Astrocyte of the cerebellum (primary cell): ENCODE measurements around the gene DALRD3.

ENCODE experiments used
- DNase-seq: peaks from one replicate; pipeline ENCODE4 v3.0.0-alpha.2; 2011; ENCODE audit warnings: low read depth
- H3K4me3 ChIP-seq: 2 replicates; pipeline ENCODE4 v1.5.1; 2011; ENCODE audit warnings: mild to moderate bottlenecking, low read depth, low read length, moderate library complexity
- CTCF ChIP-seq: IDR thresholded peaks from 2 replicates; pipeline ENCODE4 v1.5.1; 2012; ENCODE audit warnings: low read length, low read depth, moderate library complexity, mild to moderate bottlenecking; ENCODE audit errors: missing control alignments
- in situ Hi-C: cut with HindIII; loops from 2 replicates; pipeline ENCODE4 v1.10.0; 2017; ENCODE audit warnings: low sequenced_read_pairs

DALRD3 gene

GRCh38 chr3:48989796-48990635 is 28.4 kb downstream of the DALRD3 start, which contains the start of gene P4HTM:
Gene P4HTM (plus strand): TSS chr3:48990241. CDS start chr3:48990257, 16 bp downstream.
- in situ Hi-C loops, result no loop called here
- peak; percentile 87 for DNase-seq
- peak; percentile 52 for TF ChIP-seq CTCF
- H3K4me3 ChIP-seq, result peak within 1 kb of the TSS; percentile 78

GRCh38 chr3:48989126-48989795 is 29.1 kb downstream of the DALRD3 start:
- TF ChIP-seq CTCF, result no peak
- H3K4me3 ChIP-seq, result peak overlapping the region; percentile 78
- no peak for DNase-seq
- in situ Hi-C loops, result no loop called here

- in situ Hi-C loops, result no loop called here
- no peak for TF ChIP-seq CTCF
- H3K4me3 ChIP-seq, result no peak overlapping the region
- no peak for DNase-seq
Observed at GRCh38 chr3:48985831-48986376, 32.5 kb downstream of the DALRD3 start.

GRCh38 chr3:48984663-48985062 is 33.7 kb downstream of the DALRD3 start:
- H3K4me3 ChIP-seq, result no peak overlapping the region
- no peak for TF ChIP-seq CTCF
- in situ Hi-C loops, result no loop called here
- DNase-seq, result no peak

- in situ Hi-C loops, result no loop called here
- no peak for TF ChIP-seq CTCF
- no peak for DNase-seq
- no peak overlapping the region for H3K4me3 ChIP-seq
Observed at GRCh38 chr3:48983096-48983495, 35.3 kb downstream of the DALRD3 start.

- no peak overlapping the region for H3K4me3 ChIP-seq
- in situ Hi-C loops, result no loop called here
- TF ChIP-seq CTCF, result no peak
- DNase-seq, result no peak
Observed at GRCh38 chr3:48982686-48983085, 35.7 kb downstream of the DALRD3 start.
